RWPE2 (cell line): ENCODE data around the gene EXOC6B.

ENCODE experiments used
- ATAC-seq: fragments of 200-7000 bp; cut with Tn5 transposase; 3 replicates; pipeline ENCODE4 v1.9.1; 2021; ENCODE audit warnings: low read depth
- DNase-seq: peaks from one replicate; pipeline ENCODE4 v3.0.0-alpha.2; 2020; ENCODE audit warnings: low spot score
- H3K27ac ChIP-seq: fragments of 450-650 bp; 2 replicates; pipeline ENCODE4 v1.5.1; 2017; ENCODE audit warnings: mild to moderate bottlenecking; ENCODE audit not compliant: poor library complexity, severe bottlenecking
- H3K27me3 ChIP-seq: fragments of 250-450 bp; sonication (Bioruptor Pico); 2 replicates; pipeline ENCODE4 v1.5.1; 2021; ENCODE audit warnings: mild to moderate bottlenecking, moderate library complexity; ENCODE audit not compliant: insufficient read depth, poor library complexity, severe bottlenecking
- H3K36me3 ChIP-seq: fragments of 250-450 bp; sonication (Bioruptor Pico); 2 replicates; pipeline ENCODE4 v1.5.1; 2020; ENCODE audit warnings: low read depth, mild to moderate bottlenecking, moderate library complexity
- H3K4me1 ChIP-seq: fragments of 250-450 bp; sonication (Bioruptor Pico); 2 replicates; pipeline ENCODE4 v1.5.1; 2021; ENCODE audit warnings: mild to moderate bottlenecking, moderate library complexity; ENCODE audit not compliant: insufficient read depth, poor library complexity, severe bottlenecking
- H3K4me3 ChIP-seq: fragments of 250-450 bp; sonication (Bioruptor Pico); 2 replicates; pipeline ENCODE4 v1.5.1; 2021; ENCODE audit warnings: mild to moderate bottlenecking, moderate library complexity; ENCODE audit not compliant: severe bottlenecking
- H3K9me3 ChIP-seq: fragments of 250-450 bp; sonication (Bioruptor Pico); 2 replicates; pipeline ENCODE4 v1.5.1; 2021; ENCODE audit warnings: mild to moderate bottlenecking, moderate library complexity; ENCODE audit not compliant: severe bottlenecking
- CTCF ChIP-seq: fragments of 450-650 bp; IDR thresholded peaks from one replicate; pipeline ENCODE4 v1.5.1; 2017; ENCODE audit warnings: mild to moderate bottlenecking, moderate library complexity; ENCODE audit not compliant: poor library complexity, severe bottlenecking

The EXOC6B gene

GRCh38 chr2:72673279-72673678, 152.6 kb downstream of the EXOC6B start:
- Histone ChIP-seq H3K4me1 (peaks cover 8% of the 10 kb centered on the region), H3K27me3 (no peaks in the 10 kb centered on the region), H3K9me3 (no peaks in the 10 kb centered on the region), H3K4me3 (no peak overlapping the region), H3K27ac (no peak overlapping the region), H3K36me3 (no peaks in the 10 kb centered on the region)
- no peak for DNase-seq
- ATAC-seq, result no peak
- TF ChIP-seq CTCF, result no peak

- H3K9me3 ChIP-seq, result peaks cover 17% of the 10 kb centered on the region
- H3K27ac ChIP-seq, result no peak overlapping the region
- H3K4me3 ChIP-seq, result no peak overlapping the region
- no peak for TF ChIP-seq CTCF
- DNase-seq, result no peak
- no peaks in the 10 kb centered on the region for H3K27me3 ChIP-seq
- H3K4me1 ChIP-seq, result peaks cover 8% of the 10 kb centered on the region
- no peaks in the 10 kb centered on the region for H3K36me3 ChIP-seq
- peak; percentile 54 for ATAC-seq
Measured at GRCh38 chr2:72669121-72669520, 156.7 kb downstream of the EXOC6B start.

- no peak for TF ChIP-seq CTCF
- ATAC-seq, result no peak
Measured at GRCh38 chr2:72668647-72669046, 157.2 kb downstream of the EXOC6B start.

GRCh38 chr2:72665448-72665847, 160.4 kb downstream of the EXOC6B start:
- no peak for DNase-seq
- TF ChIP-seq CTCF, result no peak
- Histone ChIP-seq H3K27me3 (no peaks in the 10 kb centered on the region), H3K27ac (no peak overlapping the region), H3K4me1 (peaks cover 8% of the 10 kb centered on the region), H3K36me3 (no peaks in the 10 kb centered on the region), H3K9me3 (peaks cover 17% of the 10 kb centered on the region), H3K4me3 (no peak overlapping the region)
- ATAC-seq, result no peak

More at GRCh38 chr2:72668647-72669046, 157.2 kb downstream of the EXOC6B start:
- peaks cover 8% of the 10 kb centered on the region for H3K4me1 ChIP-seq
- DNase-seq, result no peak
- H3K27ac ChIP-seq, result no peak overlapping the region
- H3K36me3 ChIP-seq, result no peaks in the 10 kb centered on the region
- H3K4me3 ChIP-seq, result no peak overlapping the region
- peaks cover 17% of the 10 kb centered on the region for H3K9me3 ChIP-seq
- H3K27me3 ChIP-seq, result no peaks in the 10 kb centered on the region

- H3K9me3 ChIP-seq, result peaks cover 9% of the 10 kb centered on the region
- ATAC-seq (no peak), DNase-seq (no peak)
- TF ChIP-seq CTCF, result no peak
- no peak overlapping the region for H3K4me3 ChIP-seq
- no peaks in the 10 kb centered on the region for H3K36me3 ChIP-seq
- H3K27ac ChIP-seq, result no peak overlapping the region
- H3K27me3 ChIP-seq, result no peaks in the 10 kb centered on the region
- H3K4me1 ChIP-seq, result no peaks in the 10 kb centered on the region
Measured at GRCh38 chr2:72661985-72662384, 163.8 kb downstream of the EXOC6B start.
